Endodermal cell (in vitro differentiated cells): Measurements from ENCODE around the gene A1CF. TPM values are rescaled to one million over a fixed set of nuclear protein-coding genes. Genes with fewer than 3 reads are reported as not detected.

Experiments
- DNase-seq: peaks from one replicate; pipeline ENCODE4 v3.0.0-alpha.2; 2017
- H3K27ac ChIP-seq: 2 replicates; pipeline ENCODE4 v1.5.1; 2013; ENCODE audit warnings: mild to moderate bottlenecking, low read depth, low read length, moderate library complexity
- H3K27me3 ChIP-seq: 2 replicates; pipeline ENCODE4 v1.6.1; 2013; ENCODE audit warnings: mild to moderate bottlenecking, low read length, moderate library complexity; ENCODE audit not compliant: insufficient read depth, control insufficient read depth, poor library complexity, severe bottlenecking
- H3K36me3 ChIP-seq: 2 replicates; pipeline ENCODE4 v1.7.0; 2013; ENCODE audit warnings: mild to moderate bottlenecking, low read length, moderate library complexity; ENCODE audit not compliant: control insufficient read depth, insufficient read depth
- H3K4me1 ChIP-seq: one replicate; pipeline ENCODE4 v1.7.0; 2013; ENCODE audit warnings: low read length; ENCODE audit not compliant: control insufficient read depth, insufficient read depth
- H3K4me3 ChIP-seq: 2 replicates; pipeline ENCODE4 v1.5.1; 2013; ENCODE audit warnings: mild to moderate bottlenecking, low read length, moderate library complexity
- H3K9ac ChIP-seq: 2 replicates; pipeline ENCODE4 v1.6.1; 2013; ENCODE audit warnings: mild to moderate bottlenecking, low read length, moderate library complexity; ENCODE audit not compliant: poor library complexity, severe bottlenecking; ENCODE audit errors: extremely low read depth
- H3K9me3 ChIP-seq: 2 replicates; pipeline ENCODE4 v1.6.1; 2013; ENCODE audit warnings: mild to moderate bottlenecking, low read length, moderate library complexity; ENCODE audit not compliant: control insufficient read depth
- H3K27ac Mint-ChIP-seq: 2 replicates; pipeline ENCODE4 v1.8.0; 2020; ENCODE audit warnings: mixed read lengths
- H3K27me3 Mint-ChIP-seq: 2 replicates; pipeline ENCODE4 v1.8.0; 2021; ENCODE audit warnings: mild to moderate bottlenecking, mixed read lengths; ENCODE audit not compliant: insufficient read depth
- H3K36me3 Mint-ChIP-seq: 2 replicates; pipeline ENCODE4 v1.8.0; 2020; ENCODE audit warnings: low read depth, mixed read lengths
- H3K4me1 Mint-ChIP-seq: 2 replicates; pipeline ENCODE4 v1.8.0; 2020; ENCODE audit warnings: mixed read lengths
- H3K4me3 Mint-ChIP-seq: 2 replicates; pipeline ENCODE4 v1.8.0; 2020; ENCODE audit warnings: mild to moderate bottlenecking, moderate library complexity, mixed read lengths
- H3K9me3 Mint-ChIP-seq: 2 replicates; pipeline ENCODE4 v1.8.0; 2020; ENCODE audit warnings: mild to moderate bottlenecking, mixed read lengths
- CTCF ChIP-seq: fragments of 200-600 bp; sonication (generic); conservative IDR thresholded peaks from 2 replicates; pipeline ENCODE4 v1.5.0; 2021; ENCODE audit warnings: antibody characterized with exemption, mild to moderate bottlenecking
- WGBS, 2 experiments: methylation state at CpG; one replicate each; pipeline versions ENCODE4 v1.1.5 to v1.1.7; 2013; ENCODE audit warnings: missing lambda C conversion rate in 2 of 2, mixed read lengths in 1 of 2; ENCODE audit not compliant: insufficient coverage in 1 of 2, insufficient read length in 1 of 2; 5-methylcytosine and 5-hydroxymethylcytosine counted together
- total RNA-seq, 2 donors: library from RNA; stranded (reverse); fragmentation: NEBNext Ultra II Directional in 1 of 2; extraction: Animal tissue kit (Norgen Biotek cat#: 25700) in 1 of 2; gene quantifications; 2 replicates in 1 of 2; 3 replicates in 1 of 2; pipeline ENCODE4 v1.2.1, GENCODE V29; 2021

Gene A1CF
- total RNA-seq, 2 donors from 2014 or later, result 0.33 to 1.9 TPM

GRCh38 chr10:50799595-50799994 lies 85.8 kb downstream of the A1CF start:
- no peaks in the 10 kb centered on the region for H3K36me3 ChIP-seq
- whole genome bisulfite sequencing, 2 experiments, result 100% methylated on average over 1 of the region's 1 CpG
- H3K4me1 ChIP-seq, result no peaks in the 10 kb centered on the region
- no peaks in the 10 kb centered on the region for H3K4me1 Mint-ChIP-seq
- no peaks in the 10 kb centered on the region for H3K9me3 ChIP-seq
- no peaks in the 10 kb centered on the region for H3K27me3 Mint-ChIP-seq
- peaks cover 3% of the 10 kb centered on the region for H3K9me3 Mint-ChIP-seq
- no peaks in the 10 kb centered on the region for H3K27me3 ChIP-seq
- H3K36me3 Mint-ChIP-seq, result no peaks in the 10 kb centered on the region
- no peak overlapping the region for H3K27ac ChIP-seq
- no peak overlapping the region for H3K4me3 Mint-ChIP-seq
- TF ChIP-seq CTCF, result no peak
- H3K4me3 ChIP-seq, result no peak overlapping the region
- no peak overlapping the region for H3K27ac Mint-ChIP-seq
- no peak for DNase-seq
- H3K9ac ChIP-seq, result no peak overlapping the region

- no peak for TF ChIP-seq CTCF
- no peaks in the 10 kb centered on the region for H3K9me3 ChIP-seq
- H3K27me3 ChIP-seq, result no peaks in the 10 kb centered on the region
- H3K9me3 Mint-ChIP-seq, result peaks cover 3% of the 10 kb centered on the region
- H3K27ac ChIP-seq, result no peak overlapping the region
- H3K36me3 ChIP-seq, result no peaks in the 10 kb centered on the region
- no peak for DNase-seq
- H3K9ac ChIP-seq, result no peak overlapping the region
- no peaks in the 10 kb centered on the region for H3K36me3 Mint-ChIP-seq
- no peak overlapping the region for H3K27ac Mint-ChIP-seq
- H3K4me1 Mint-ChIP-seq, result no peaks in the 10 kb centered on the region
- WGBS, 2 experiments, result 80 to 90% methylated on average over 3 of the region's 3 CpGs
- H3K27me3 Mint-ChIP-seq, result no peaks in the 10 kb centered on the region
- H3K4me3 ChIP-seq, result no peak overlapping the region
- no peaks in the 10 kb centered on the region for H3K4me1 ChIP-seq
- H3K4me3 Mint-ChIP-seq, result no peak overlapping the region
Measured at GRCh38 chr10:50798297-50798696, 87.1 kb downstream of the A1CF start.

- Mint-ChIP-seq H3K4me3 (no peak overlapping the region), H3K4me1 (no peaks in the 10 kb centered on the region), H3K36me3 (no peaks in the 10 kb centered on the region), H3K27ac (no peak overlapping the region), H3K9me3 (peaks cover 3% of the 10 kb centered on the region), H3K27me3 (no peaks in the 10 kb centered on the region)
- Histone ChIP-seq H3K27ac (no peak overlapping the region), H3K27me3 (no peaks in the 10 kb centered on the region), H3K4me3 (no peak overlapping the region), H3K4me1 (no peaks in the 10 kb centered on the region), H3K36me3 (no peaks in the 10 kb centered on the region), H3K9me3 (no peaks in the 10 kb centered on the region), H3K9ac (no peak overlapping the region)
- no peak for DNase-seq
- 100% methylated on average over 1 of the region's 1 CpG; no CpG with 5 or more reads in 1 of the 2 experiments for WGBS, 2 experiments
- no peak for TF ChIP-seq CTCF
Measured at GRCh38 chr10:50796693-50797092, 88.7 kb downstream of the A1CF start.
